HCT116 (cell line): ENCODE measurements around the gene CARMIL1.

Source experiments
- ZFX ChIP-seq: fragments of 450-650 bp; IDR thresholded peaks from 2 replicates; pipeline ENCODE4 v1.6.1; 2017
- ZNF274 ChIP-seq: fragments of 200-500 bp; sonication (Bioruptor generic); IDR thresholded peaks from 2 replicates; pipeline ENCODE4 v1.6.1; 2014; ENCODE audit warnings: mild to moderate bottlenecking, low read depth, low read length, inconsistent platforms
- TF ChIP-seq, protein P1 (sequence below), 3 experiments: fragments of 200-600 bp in 1 of 3; sonication (generic) in 1 of 3; IDR thresholded peaks in 2 of 3; conservative IDR thresholded peaks in 1 of 3; 2 replicates each; pipeline ENCODE4 v1.5.1; 2012 to 2017; ENCODE audit warnings: low read depth in 2 of 3, low read length in 2 of 3, antibody characterized with exemption in 1 of 3, borderline replicate concordance in 1 of 3, control low read depth in 1 of 3, mild to moderate bottlenecking in 1 of 3, mixed read lengths in 1 of 3, mixed run types in 1 of 3, moderate library complexity in 1 of 3; ENCODE audit not compliant: insufficient read depth in 1 of 3

GRCh38 chr6:25303254-25303653, 24.1 kb downstream of the CARMIL1 start:
- no peak for TF ChIP-seq ZNF274
- no peak for TF ChIP-seq ZFX
- TF ChIP-seq, protein P1, sequence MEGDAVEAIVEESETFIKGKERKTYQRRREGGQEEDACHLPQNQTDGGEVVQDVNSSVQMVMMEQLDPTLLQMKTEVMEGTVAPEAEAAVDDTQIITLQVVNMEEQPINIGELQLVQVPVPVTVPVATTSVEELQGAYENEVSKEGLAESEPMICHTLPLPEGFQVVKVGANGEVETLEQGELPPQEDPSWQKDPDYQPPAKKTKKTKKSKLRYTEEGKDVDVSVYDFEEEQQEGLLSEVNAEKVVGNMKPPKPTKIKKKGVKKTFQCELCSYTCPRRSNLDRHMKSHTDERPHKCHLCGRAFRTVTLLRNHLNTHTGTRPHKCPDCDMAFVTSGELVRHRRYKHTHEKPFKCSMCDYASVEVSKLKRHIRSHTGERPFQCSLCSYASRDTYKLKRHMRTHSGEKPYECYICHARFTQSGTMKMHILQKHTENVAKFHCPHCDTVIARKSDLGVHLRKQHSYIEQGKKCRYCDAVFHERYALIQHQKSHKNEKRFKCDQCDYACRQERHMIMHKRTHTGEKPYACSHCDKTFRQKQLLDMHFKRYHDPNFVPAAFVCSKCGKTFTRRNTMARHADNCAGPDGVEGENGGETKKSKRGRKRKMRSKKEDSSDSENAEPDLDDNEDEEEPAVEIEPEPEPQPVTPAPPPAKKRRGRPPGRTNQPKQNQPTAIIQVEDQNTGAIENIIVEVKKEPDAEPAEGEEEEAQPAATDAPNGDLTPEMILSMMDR (IDR thresholded peaks at IDR 0.05 in 2 of 3, conservative IDR thresholded peaks at IDR 0.05 in 1 of 3; ENCODE audit: borderline replicate concordance in 1 of 3, insufficient read depth in 1 of 3, low read depth in 2 of 3, low read length in 2 of 3): no peak
